Breast epithelium (tissue), 3 donors: ENCODE data around the gene CHKA.

ENCODE experiments used
- POLR2A ChIP-seq: fragments of 450-650 bp; IDR thresholded peaks from one replicate; pipeline ENCODE4 v1.6.1; 2016; ENCODE audit warnings: antibody characterized with exemption, mild to moderate bottlenecking, moderate library complexity
- POLR2AphosphoS5 ChIP-seq, 3 donors: sonication (generic); formaldehyde crosslinking; IDR thresholded peaks; one replicate each; pipeline ENCODE4 v1.6.1; 2017; ENCODE audit warnings: antibody characterized with exemption in 3 of 3
- TF ChIP-seq, protein P1 (sequence below), 3 donors: fragments of 450-650 bp; IDR thresholded peaks; one replicate each; pipeline ENCODE4 v1.5.1; 2016 to 2017; ENCODE audit warnings: antibody characterized with exemption in 3 of 3, mild to moderate bottlenecking in 3 of 3, moderate library complexity in 3 of 3

DNA sequence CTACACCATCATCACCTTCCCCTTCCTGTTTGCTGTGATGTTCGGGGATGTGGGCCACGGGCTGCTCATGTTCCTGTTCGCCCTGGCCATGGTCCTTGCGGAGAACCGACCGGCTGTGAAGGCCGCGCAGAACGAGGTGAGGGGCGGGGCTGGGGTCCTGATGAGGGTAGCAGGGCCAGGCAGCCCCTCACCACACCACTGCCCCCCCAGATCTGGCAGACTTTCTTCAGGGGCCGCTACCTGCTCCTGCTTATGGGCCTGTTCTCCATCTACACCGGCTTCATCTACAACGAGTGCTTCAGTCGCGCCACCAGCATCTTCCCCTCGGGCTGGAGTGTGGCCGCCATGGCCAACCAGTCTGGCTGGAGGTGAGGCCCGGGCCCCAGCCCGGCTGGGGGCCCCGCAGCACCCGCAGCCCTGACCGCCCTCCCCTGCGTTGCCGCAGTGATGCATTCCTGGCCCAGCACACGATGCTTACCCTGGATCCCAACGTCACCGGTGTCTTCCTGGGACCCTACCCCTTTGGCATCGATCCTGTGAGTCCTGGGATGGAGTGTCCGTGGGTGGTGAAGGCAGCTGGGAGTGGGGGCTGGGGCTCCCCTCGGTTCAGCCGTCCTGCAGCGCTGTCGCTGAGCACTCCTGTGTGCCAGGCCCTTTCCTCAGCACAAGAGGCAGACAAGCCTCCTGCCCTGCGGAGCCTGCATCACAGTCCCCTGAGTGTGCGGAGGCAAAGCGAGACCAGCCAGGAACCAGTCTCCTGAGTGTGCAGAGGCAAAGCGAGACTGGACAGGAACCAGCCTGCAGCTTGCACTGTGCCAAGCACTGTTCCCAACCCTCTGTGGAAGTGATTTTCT is 73.5 kb downstream of the CHKA start:
- TF ChIP-seq, protein P1, sequence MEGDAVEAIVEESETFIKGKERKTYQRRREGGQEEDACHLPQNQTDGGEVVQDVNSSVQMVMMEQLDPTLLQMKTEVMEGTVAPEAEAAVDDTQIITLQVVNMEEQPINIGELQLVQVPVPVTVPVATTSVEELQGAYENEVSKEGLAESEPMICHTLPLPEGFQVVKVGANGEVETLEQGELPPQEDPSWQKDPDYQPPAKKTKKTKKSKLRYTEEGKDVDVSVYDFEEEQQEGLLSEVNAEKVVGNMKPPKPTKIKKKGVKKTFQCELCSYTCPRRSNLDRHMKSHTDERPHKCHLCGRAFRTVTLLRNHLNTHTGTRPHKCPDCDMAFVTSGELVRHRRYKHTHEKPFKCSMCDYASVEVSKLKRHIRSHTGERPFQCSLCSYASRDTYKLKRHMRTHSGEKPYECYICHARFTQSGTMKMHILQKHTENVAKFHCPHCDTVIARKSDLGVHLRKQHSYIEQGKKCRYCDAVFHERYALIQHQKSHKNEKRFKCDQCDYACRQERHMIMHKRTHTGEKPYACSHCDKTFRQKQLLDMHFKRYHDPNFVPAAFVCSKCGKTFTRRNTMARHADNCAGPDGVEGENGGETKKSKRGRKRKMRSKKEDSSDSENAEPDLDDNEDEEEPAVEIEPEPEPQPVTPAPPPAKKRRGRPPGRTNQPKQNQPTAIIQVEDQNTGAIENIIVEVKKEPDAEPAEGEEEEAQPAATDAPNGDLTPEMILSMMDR (IDR thresholded peaks at IDR 0.05): no peak
- TF ChIP-seq POLR2A (no peak), POLR2AphosphoS5 (IDR thresholded peaks at IDR 0.05) (no peak)
